K562 (cell line): ENCODE results near the gene PPP1R14B. TPM values are rescaled to one million over a fixed set of nuclear protein-coding genes. Genes with fewer than 3 reads are reported as not detected.
A peak's percentile ranks its signal among the peaks of the same experiment; 100 is the strongest.

ENCODE experiments used
- BCOR ChIP-seq: fragments of 450-650 bp; IDR thresholded peaks from 2 replicates; pipeline ENCODE4 v1.6.1; 2016
- CCNT2 ChIP-seq: IDR thresholded peaks from 2 replicates; pipeline ENCODE4 v1.6.1; 2011; ENCODE audit warnings: borderline replicate concordance, low read depth, mild to moderate bottlenecking, moderate library complexity, mixed read lengths, low read length; ENCODE audit not compliant: insufficient read length; ENCODE audit errors: extremely low read depth
- ELF4 ChIP-seq: fragments of 450-650 bp; formaldehyde crosslinking; IDR thresholded peaks from 2 replicates; pipeline ENCODE4 v1.4.0; 2022; ENCODE audit warnings: missing genetic modification characterization
- EZH2 ChIP-seq: IDR thresholded peaks from 2 replicates; pipeline ENCODE4 v1.6.1; 2012; ENCODE audit warnings: low read depth, mild to moderate bottlenecking, inconsistent platforms, low read length, borderline replicate concordance
- GATA2 ChIP-seq: sonication (generic); formaldehyde crosslinking; IDR thresholded peaks from 2 replicates; pipeline ENCODE4 v1.4.0; 2020; ENCODE audit warnings: mild to moderate bottlenecking, missing genetic modification reagents
- HNRNPK ChIP-seq: fragments of 200-400 bp; formaldehyde crosslinking; IDR thresholded peaks from one replicate; pipeline ENCODE4 v1.6.1; 2018; ENCODE audit warnings: mild to moderate bottlenecking, low read depth, low read length; ENCODE audit not compliant: poor library complexity, severe bottlenecking
- HNRNPLL ChIP-seq: fragments of 200-400 bp; formaldehyde crosslinking; IDR thresholded peaks from 2 replicates; pipeline ENCODE4 v1.6.1; 2017; ENCODE audit warnings: low read length, low read depth, mild to moderate bottlenecking; ENCODE audit not compliant: poor library complexity, severe bottlenecking
- MCM3 ChIP-seq: fragments of 450-650 bp; IDR thresholded peaks from 2 replicates; pipeline ENCODE4 v1.6.1; 2016
- MEF2A ChIP-seq: IDR thresholded peaks from 2 replicates; pipeline ENCODE4 v1.6.1; 2011; ENCODE audit warnings: low read depth, mild to moderate bottlenecking, low read length, moderate library complexity; ENCODE audit not compliant: control insufficient read depth
- MEF2D ChIP-seq: conservative IDR thresholded peaks from 2 replicates; pipeline ENCODE4 v1.6.1; 2016; ENCODE audit warnings: low read depth, missing genetic modification characterization, missing compliant biosample characterization
- MNT ChIP-seq, 2 experiments: fragments of 450-650 bp; conservative IDR thresholded peaks; 2 replicates each; pipeline ENCODE4 v1.6.1; 2017; ENCODE audit warnings: mild to moderate bottlenecking in 2 of 2, moderate library complexity in 2 of 2
- POLR2G ChIP-seq: fragments of 200-400 bp; formaldehyde crosslinking; IDR thresholded peaks from 2 replicates; pipeline ENCODE4 v1.6.1; 2017; ENCODE audit warnings: low read depth, mild to moderate bottlenecking, antibody characterized with exemption, low read length, moderate library complexity
- PURB ChIP-seq: sonication (generic); formaldehyde crosslinking; IDR thresholded peaks from 2 replicates; pipeline ENCODE4 v1.9.0; 2021; ENCODE audit warnings: low read depth, mild to moderate bottlenecking, missing genetic modification reagents
- PYGO2 ChIP-seq: fragments of 450-650 bp; IDR thresholded peaks from 2 replicates; pipeline ENCODE4 v1.6.1; 2016; ENCODE audit warnings: mild to moderate bottlenecking, missing genetic modification characterization, moderate library complexity, missing compliant biosample characterization
- ZFP30 ChIP-seq: fragments of 250-450 bp; sonication (Bioruptor Pico); IDR thresholded peaks from 2 replicates; pipeline ENCODE4 v1.8.0; 2022; ENCODE audit warnings: moderate library complexity, mild to moderate bottlenecking, inconsistent platforms, borderline replicate concordance
- ZFPM2 ChIP-seq: fragments of 250-450 bp; sonication (Bioruptor Pico); IDR thresholded peaks from 2 replicates; pipeline ENCODE4 v1.5.1; 2022; ENCODE audit warnings: mild to moderate bottlenecking
- ZFX ChIP-seq: sonication (generic); formaldehyde crosslinking; IDR thresholded peaks from 2 replicates; pipeline ENCODE4 v1.8.0; 2022; ENCODE audit warnings: mild to moderate bottlenecking, missing genetic modification reagents, moderate library complexity
- ZKSCAN1 ChIP-seq: fragments of 150-350 bp; IDR thresholded peaks from 2 replicates; pipeline ENCODE4 v1.6.1; 2016; ENCODE audit warnings: low read depth, low read length
- ZNF140 ChIP-seq: fragments of 250-450 bp; sonication (Bioruptor Pico); IDR thresholded peaks from 2 replicates; pipeline ENCODE4 v1.8.0; 2021; ENCODE audit warnings: moderate library complexity, mild to moderate bottlenecking, inconsistent platforms
- ZNF143 ChIP-seq: sonication (generic); formaldehyde crosslinking; IDR thresholded peaks from 2 replicates; pipeline ENCODE4 v1.9.0; 2022; ENCODE audit warnings: mild to moderate bottlenecking, missing genetic modification reagents
- ZNF324 ChIP-seq: fragments of 250-450 bp; sonication (Bioruptor Pico); IDR thresholded peaks from 2 replicates; pipeline ENCODE4 v1.4.0; 2020; ENCODE audit warnings: mild to moderate bottlenecking
- ZNF354B ChIP-seq: fragments of 250-450 bp; sonication (Bioruptor Pico); IDR thresholded peaks from 2 replicates; pipeline ENCODE4 v1.4.0; 2020
- ZNF584 ChIP-seq: fragments of 200-800 bp; sonication (Bioruptor generic); IDR thresholded peaks from 2 replicates; pipeline ENCODE4 v1.6.1; 2016; ENCODE audit warnings: low read depth, mild to moderate bottlenecking, missing genetic modification characterization, missing compliant biosample characterization
- ZNF589 ChIP-seq: fragments of 200-800 bp; sonication (Bioruptor generic); IDR thresholded peaks from 2 replicates; pipeline ENCODE4 v1.6.1; 2016; ENCODE audit warnings: low read depth, missing genetic modification characterization, missing compliant biosample characterization
- ZNF75A ChIP-seq: fragments of 450-650 bp; formaldehyde crosslinking; IDR thresholded peaks from 2 replicates; pipeline ENCODE4 v1.4.0; 2020; ENCODE audit warnings: mild to moderate bottlenecking
- ZNF830 ChIP-seq: fragments of 250-450 bp; sonication (Bioruptor Pico); IDR thresholded peaks from 2 replicates; pipeline ENCODE4 v1.5.0; 2021; ENCODE audit warnings: mild to moderate bottlenecking
- polyA plus RNA-seq, 8 experiments: library from polyadenylated mRNA; depleted of rRNA in 4 of 8; stranded (reverse) in 5 of 8; unstranded in 3 of 8; fragments of >200 nt; fragmentation: Nextera tagmentation in 2 of 8; fragmentation: Illumina TruSeq in 1 of 8; extraction: Ambion mirVana in 2 of 8; extraction: Trizol in 1 of 8; gene quantifications; 2 replicates each; pipeline versions ENCODE4 v1.2.1 to v1.2.3, GENCODE V29; 2011 to 2014; ENCODE audit warnings: inconsistent platforms in 1 of 8, missing spikeins in 1 of 8
- total RNA-seq, 7 experiments: library from RNA; depleted of rRNA in 6 of 7; stranded (reverse); fragments of >200 nt in 6 of 7; fragmentation: Illumina TruSeq in 2 of 7; extraction: Trizol in 2 of 7; gene quantifications; 2 replicates each; pipeline versions ENCODE4 v1.2.1 to v1.2.3, GENCODE V29; 2011 to 2021; ENCODE audit warnings: low replicate concordance in 1 of 7
- TF ChIP-seq, protein P1 (sequence below): IDR thresholded peaks from 2 replicates; pipeline ENCODE4 v1.6.1; 2011; ENCODE audit not compliant: insufficient read length; ENCODE audit errors: extremely low read depth
- TF ChIP-seq, protein P2 (sequence below): fragments of 450-650 bp; IDR thresholded peaks from 2 replicates; pipeline ENCODE4 v1.6.1; 2016; ENCODE audit warnings: missing biosample characterization, missing genetic modification characterization

The PPP1R14B gene
- total and polyA plus RNA-seq, 9 of the 15 experiments (the other 6 are each of a cell fraction or from before 2014, with no cell fraction given): 7.7 to 566 (median 212) TPM

- TF ChIP-seq MNT (conservative IDR thresholded peaks at IDR 0.05): peak; percentile 32 to 66; a peak in 3 of 4 replicates
- no peak for TF ChIP-seq ZNF143 (CRISPR knock-in tag)
- no peak for TF ChIP-seq GATA2 (CRISPR knock-in tag)
- no peak for TF ChIP-seq ELF4 (CRISPR knock-in tag)
- peak; percentile 40 for TF ChIP-seq HNRNPLL
- no peak for TF ChIP-seq CCNT2
- TF ChIP-seq, protein P1, sequence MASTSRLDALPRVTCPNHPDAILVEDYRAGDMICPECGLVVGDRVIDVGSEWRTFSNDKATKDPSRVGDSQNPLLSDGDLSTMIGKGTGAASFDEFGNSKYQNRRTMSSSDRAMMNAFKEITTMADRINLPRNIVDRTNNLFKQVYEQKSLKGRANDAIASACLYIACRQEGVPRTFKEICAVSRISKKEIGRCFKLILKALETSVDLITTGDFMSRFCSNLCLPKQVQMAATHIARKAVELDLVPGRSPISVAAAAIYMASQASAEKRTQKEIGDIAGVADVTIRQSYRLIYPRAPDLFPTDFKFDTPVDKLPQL: no peak
- TF ChIP-seq ZFX (CRISPR knock-in tag): no peak
- no peak for TF ChIP-seq ZNF830 (CRISPR knock-in tag)
- no peak for TF ChIP-seq ZKSCAN1
- no peak for TF ChIP-seq ZFP30
- TF ChIP-seq MEF2A: no peak
- no peak for TF ChIP-seq ZNF584 (CRISPR knock-in tag)
- TF ChIP-seq MEF2D (tag): no peak
- TF ChIP-seq ZNF140 (CRISPR knock-in tag): no peak
- no peak for TF ChIP-seq EZH2
- TF ChIP-seq, protein P2, sequence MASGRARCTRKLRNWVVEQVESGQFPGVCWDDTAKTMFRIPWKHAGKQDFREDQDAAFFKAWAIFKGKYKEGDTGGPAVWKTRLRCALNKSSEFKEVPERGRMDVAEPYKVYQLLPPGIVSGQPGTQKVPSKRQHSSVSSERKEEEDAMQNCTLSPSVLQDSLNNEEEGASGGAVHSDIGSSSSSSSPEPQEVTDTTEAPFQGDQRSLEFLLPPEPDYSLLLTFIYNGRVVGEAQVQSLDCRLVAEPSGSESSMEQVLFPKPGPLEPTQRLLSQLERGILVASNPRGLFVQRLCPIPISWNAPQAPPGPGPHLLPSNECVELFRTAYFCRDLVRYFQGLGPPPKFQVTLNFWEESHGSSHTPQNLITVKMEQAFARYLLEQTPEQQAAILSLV (tag): no peak
- TF ChIP-seq ZFPM2: no peak
- TF ChIP-seq ZNF324 (CRISPR knock-in tag): no peak
- TF ChIP-seq HNRNPK: no peak
- TF ChIP-seq ZNF589 (CRISPR knock-in tag): no peak
- TF ChIP-seq BCOR: peak; percentile 63
- no peak for TF ChIP-seq PYGO2 (tag)
- TF ChIP-seq POLR2G: peak; percentile 89
- no peak for TF ChIP-seq ZNF75A (CRISPR knock-in tag)
- TF ChIP-seq MCM3: no peak
- no peak for TF ChIP-seq ZNF354B
- TF ChIP-seq PURB (CRISPR knock-in tag): no peak
Observed at GRCh38 chr11:64245797-64246620, 734 bp downstream of the PPP1R14B start (continued).
